ENCODE data around the gene CMBL.
"Not testable (repeated sequence)": the region's sequence is repeated elsewhere in the genome, so short reads cannot be mapped to it uniquely, and the experiment has no call there.

Gene CMBL

GRCh38 chr5:10333154-10334006, 25.7 kb upstream of the CMBL start:
- DNase-seq = no peak

GRCh38 chr5:10332301-10332700, 24.6 kb upstream of the CMBL start:
- no peak for DNase-seq

GRCh38 chr5:10331341-10331796, 23.7 kb upstream of the CMBL start:
- peak; percentile 72 for DNase-seq

GRCh38 chr5:10330511-10331230, 23.0 kb upstream of the CMBL start:
- no peak for DNase-seq

- peak; percentile 73 for DNase-seq
Measured at GRCh38 chr5:10329820-10330481, 22.2 kb upstream of the CMBL start.

- no peak for DNase-seq
Measured at GRCh38 chr5:10329446-10329819, 21.7 kb upstream of the CMBL start.

- no peak for DNase-seq
Measured at GRCh38 chr5:10328323-10328722, 20.6 kb upstream of the CMBL start.

- no peak for DNase-seq
Measured at GRCh38 chr5:10324518-10325370, 17.0 kb upstream of the CMBL start.

- peak; percentile 22 for DNase-seq
Measured at GRCh38 chr5:10323588-10324488, 16.1 kb upstream of the CMBL start.

GRCh38 chr5:10321882-10322281, 14.2 kb upstream of the CMBL start:
- no peak for DNase-seq

GRCh38 chr5:10320793-10321192, 13.1 kb upstream of the CMBL start:
- DNase-seq = no peak

GRCh38 chr5:10319202-10319851, 11.6 kb upstream of the CMBL start:
- no peak for DNase-seq

- DNase-seq = no peak
Measured at GRCh38 chr5:10317825-10318682, 10.4 kb upstream of the CMBL start.

- DNase-seq = no peak
Measured at GRCh38 chr5:10315824-10316509, 8.3 kb upstream of the CMBL start.

GRCh38 chr5:10315201-10315600, 7.5 kb upstream of the CMBL start:
- DNase-seq = no peak

GRCh38 chr5:10311595-10312425, 4.1 kb upstream of the CMBL start:
- no peak for DNase-seq

- DNase-seq = not testable (repeated sequence)
Measured at GRCh38 chr5:10310835-10311570, 3.3 kb upstream of the CMBL start.
